Kidney (tissue), 14 donors: ENCODE measurements around the gene TRAF3IP1. TPM values are rescaled to one million over a fixed set of nuclear protein-coding genes. Genes with fewer than 3 reads are reported as not detected.

ENCODE experiments used
- DNase-seq, 5 donors: peaks; one replicate each; pipeline ENCODE4 v3.0.0-alpha.2; 2013 to 2020
- FAIRE-seq: peaks from 2 replicates; lab custom pipeline; 2012; peaks lifted over from hg19 to GRCh38; lab: Jason Lieb, UNC
- H3K27ac ChIP-seq, 2 donors: one replicate each; pipeline ENCODE4 v1.7.0; 2013; ENCODE audit warnings: low read depth in 2 of 2, low read length in 2 of 2, inconsistent platforms in 1 of 2
- H3K27me3 ChIP-seq: one replicate; pipeline ENCODE4 v1.7.1; 2013; ENCODE audit warnings: low read length, inconsistent platforms; ENCODE audit not compliant: control insufficient read depth, insufficient read depth
- H3K36me3 ChIP-seq, 3 donors: one replicate each; pipeline versions ENCODE4 v1.7.0 to v1.7.1; 2013; ENCODE audit warnings: low read length in 3 of 3, control low read depth in 1 of 3, inconsistent platforms in 1 of 3; ENCODE audit not compliant: insufficient read depth in 3 of 3, control insufficient read depth in 2 of 3
- H3K4me1 ChIP-seq, 3 donors: one replicate each; pipeline versions ENCODE4 v1.7.0 to v1.7.1; 2013; ENCODE audit warnings: low read length in 3 of 3, inconsistent platforms in 1 of 3, low read depth in 1 of 3; ENCODE audit not compliant: control insufficient read depth in 2 of 3, insufficient read depth in 2 of 3
- H3K4me3 ChIP-seq, 3 donors: one replicate each; pipeline versions ENCODE4 v1.7.0 to v1.8.1; 2013; ENCODE audit warnings: low read length in 3 of 3, control low read depth in 1 of 3, inconsistent platforms in 1 of 3
- H3K9ac ChIP-seq, 3 donors: one replicate each; pipeline versions ENCODE4 v1.7.0 to v1.7.1; 2013; ENCODE audit warnings: low read length in 3 of 3, control low read depth in 1 of 3, inconsistent platforms in 1 of 3
- H3K9me3 ChIP-seq, 3 donors: one replicate each; pipeline versions ENCODE4 v1.7.0 to v1.7.1; 2013; ENCODE audit warnings: low read length in 3 of 3, control low read depth in 1 of 3, inconsistent platforms in 1 of 3; ENCODE audit not compliant: control insufficient read depth in 2 of 3, insufficient read depth in 1 of 3
- CTCF ChIP-seq: IDR thresholded peaks from 3 replicates; pipeline ENCODE4 v1.5.1; 2012; ENCODE audit warnings: mild to moderate bottlenecking, moderate library complexity, borderline replicate concordance; ENCODE audit not compliant: insufficient read depth; ENCODE audit errors: extremely low read depth
- intact Hi-C: fragments of 100-400 bp; cut with DNase I; formaldehyde crosslinking; loops from one replicate; pipeline ENCODE4 v1.11.1; 2022
- polyA plus RNA-seq: library from polyadenylated mRNA; stranded (reverse); fragments of 350-450 nt; fragmentation: Illumina TruSeq; extraction: RNeasy Lipid Tissue Mini Kit (QIAGEN cat#74804); gene quantifications from one replicate; pipeline ENCODE4 v1.2.3, GENCODE V29; 2014; ENCODE audit warnings: low read depth, low replicate concordance; ENCODE audit not compliant: insufficient read depth
- total RNA-seq: library from RNA; stranded (reverse); fragmentation: NEBNext Ultra II Directional; extraction: Animal tissue kit (Norgen Biotek cat#: 25700); gene quantifications from one replicate; pipeline ENCODE4 v1.2.1, GENCODE V29; 2021
- donor health status: control.
- donor health status: control.
- donor health status: control.
- donor health status: control.
- donor health status: control.
- donor health status: DM: yes; HTN: yes; CAD: no.
- donor health status: Normal renal cell carcinoma (clear cell type).

TRAF3IP1 gene
- total and polyA plus RNA-seq, 2 donors from 2014 or later, result 6.4 to 24.2 TPM

- TF ChIP-seq CTCF, result no peak
- DNase-seq (no peak), FAIRE-seq (no peak)
- Histone ChIP-seq H3K27ac (no peak overlapping the region), H3K36me3 (peaks cover 2 to 35% (median 29%) of the 10 kb centered on the region in 3 donors), H3K4me3 (no peak overlapping the region), H3K9ac (no peak overlapping the region), H3K9me3 (no peaks in the 10 kb centered on the region), H3K27me3 (no peaks in the 10 kb centered on the region), H3K4me1 (peaks cover 0 to 3% (median 0%) of the 10 kb centered on the region in 3 donors)
- intact Hi-C loops, result no loop called here
Measured at GRCh38 chr2:238446371-238446770, 126.1 kb downstream of the TRAF3IP1 start.

DNA sequence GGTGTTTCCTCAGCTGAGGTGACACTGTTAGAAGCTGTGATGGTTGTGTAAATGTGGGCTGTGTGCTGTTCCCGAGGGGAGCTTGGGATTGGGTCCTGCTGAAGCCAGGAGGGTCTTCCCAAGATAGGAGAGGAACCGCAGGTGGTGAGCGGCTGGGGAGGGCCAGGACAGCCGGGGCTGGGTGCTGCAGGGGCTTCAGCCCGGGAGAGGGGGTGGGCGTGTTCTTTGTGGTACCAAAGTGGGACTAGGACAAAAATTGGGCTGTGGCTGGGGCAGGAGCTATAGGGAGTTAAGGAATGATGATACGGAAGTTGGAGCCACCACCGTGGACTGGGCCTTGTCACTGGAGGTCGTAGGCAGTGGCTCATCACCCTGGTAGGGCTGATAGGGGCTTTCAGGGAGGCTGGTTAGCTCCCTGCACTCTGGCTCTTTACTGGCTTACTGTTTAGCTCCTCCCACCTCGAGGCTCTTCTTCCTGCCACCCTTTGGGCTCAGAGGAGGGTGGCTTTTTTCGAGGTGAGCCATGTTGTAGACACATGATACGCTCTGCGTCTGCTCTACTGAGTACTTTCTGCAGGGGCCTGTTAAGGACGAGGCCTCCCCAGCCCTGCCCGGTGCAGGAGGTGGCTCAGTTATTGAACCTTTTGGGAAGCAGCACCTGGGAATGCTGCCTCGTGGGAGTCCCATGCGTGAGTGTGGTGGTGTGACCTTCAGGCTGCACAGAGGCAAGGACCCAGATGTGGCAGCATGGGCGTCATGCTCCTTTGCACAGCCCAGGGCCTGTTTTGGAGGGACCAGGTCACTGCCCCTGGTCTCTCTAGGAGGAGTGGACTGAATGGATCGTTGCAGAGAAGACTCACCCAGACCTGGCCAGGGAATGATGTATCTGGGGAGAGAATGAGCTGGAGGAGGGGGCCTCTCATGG is 128.0 kb downstream of the TRAF3IP1 start:
- Histone ChIP-seq H3K9ac (no peak overlapping the region), H3K4me1 (no peaks in the 10 kb centered on the region), H3K4me3 (no peak overlapping the region), H3K27ac (no peak overlapping the region), H3K27me3 (no peaks in the 10 kb centered on the region), H3K9me3 (no peaks in the 10 kb centered on the region), H3K36me3 (peaks cover 2 to 35% (median 31%) of the 10 kb centered on the region in 3 donors)
- DNase-seq (no peak), FAIRE-seq (no peak)
- intact Hi-C loops, result no loop called here
- no peak for TF ChIP-seq CTCF

- Histone ChIP-seq H3K27me3 (no peaks in the 10 kb centered on the region), H3K9ac (no peak overlapping the region), H3K9me3 (no peaks in the 10 kb centered on the region), H3K36me3 (peaks cover 2 to 34% (median 31%) of the 10 kb centered on the region in 3 donors), H3K27ac (no peak overlapping the region), H3K4me1 (no peaks in the 10 kb centered on the region), H3K4me3 (no peak overlapping the region)
- DNase-seq, result no peak
- TF ChIP-seq CTCF, result no peak
- FAIRE-seq, result no peak
- intact Hi-C loops, result no loop called here
Measured at GRCh38 chr2:238449241-238449640, 128.9 kb downstream of the TRAF3IP1 start.
